Ovary (tissue), 9 donors: Measurements from ENCODE around the gene COL27A1. TPM values are rescaled to one million over a fixed set of nuclear protein-coding genes. Genes with fewer than 3 reads are reported as not detected.

Source experiments
- DNase-seq, 5 donors: peaks; one replicate each; pipeline ENCODE4 v3.0.0-alpha.2; 2019 to 2020
- H3K27ac ChIP-seq, 2 donors: fragments of 200-600 bp; one replicate each; pipeline versions ENCODE4 v1.5.1 to v1.8.0; 2019 to 2022
- H3K27me3 ChIP-seq: fragments of 200-600 bp; one replicate; pipeline ENCODE4 v1.8.0; 2022
- H3K36me3 ChIP-seq: fragments of 200-600 bp; sonication (generic); one replicate; pipeline ENCODE4 v1.5.1; 2019
- H3K4me1 ChIP-seq: one replicate; pipeline ENCODE4 v1.8.1; 2013; ENCODE audit warnings: mild to moderate bottlenecking, moderate library complexity; ENCODE audit not compliant: insufficient read depth
- H3K4me3 ChIP-seq: fragments of 200-600 bp; sonication (generic); one replicate; pipeline ENCODE4 v1.5.1; 2017
- H3K9me3 ChIP-seq, 2 donors: fragments of 200-600 bp in 1 of 2; sonication (generic) in 1 of 2; one replicate each; pipeline versions ENCODE4 v1.5.1 to v1.8.1; 2013 to 2019; ENCODE audit warnings: mild to moderate bottlenecking in 1 of 2, moderate library complexity in 1 of 2
- CTCF ChIP-seq, 3 donors: fragments of 450-650 bp in 2 of 3; fragments of 200-600 bp in 1 of 3; IDR thresholded peaks; one replicate each; pipeline versions ENCODE4 v1.5.1 to v1.8.0; 2016 to 2022; ENCODE audit warnings: antibody characterized with exemption in 3 of 3, mild to moderate bottlenecking in 1 of 3
- EP300 ChIP-seq: sonication (generic); formaldehyde crosslinking; IDR thresholded peaks from one replicate; pipeline ENCODE4 v1.6.1; 2017; ENCODE audit warnings: antibody characterized with exemption
- POLR2A ChIP-seq: fragments of 450-650 bp; IDR thresholded peaks from one replicate; pipeline ENCODE4 v1.6.1; 2017; ENCODE audit warnings: antibody characterized with exemption, mild to moderate bottlenecking, moderate library complexity
- WGBS, 3 donors: extraction: QIAGEN DNeasy Blood & Tissue Kit in 1 of 3; methylation state at CpG; one replicate each; pipeline versions ENCODE4 v1.1.5 to v1.1.7; 2013 to 2017; 5-methylcytosine and 5-hydroxymethylcytosine counted together
- intact Hi-C, 4 donors: fragments of 100-400 bp; cut with DNase I; formaldehyde crosslinking; loops; one replicate each; pipeline versions ENCODE4 v1.11.0 to v1.15.1; 2022 to 2023
- polyA plus RNA-seq, 2 donors: library from polyadenylated mRNA; stranded (reverse); fragments of 200-250 nt in 1 of 2; fragments of 350-450 nt in 1 of 2; fragmentation: Illumina TruSeq in 1 of 2; extraction: RNeasy Lipid Tissue Mini Kit (QIAGEN cat#74804) in 1 of 2; gene quantifications; one replicate each; pipeline ENCODE4 v1.2.3, GENCODE V29; 2013 to 2014
- total RNA-seq, 7 donors: library from RNA; depleted of rRNA in 2 of 7; stranded (reverse); fragments of >200 nt in 2 of 7; fragmentation: NEBNext Ultra II Directional in 3 of 7; extraction: Animal tissue kit (Norgen Biotek cat#: 25700) in 3 of 7; gene quantifications; one replicate each; pipeline versions ENCODE4 v1.1.0 to v1.2.4, GENCODE V29; 2016 to 2023
- donor health status: DM: no; HTN: no; CAD: no; lungs with moderate emphysema.
- donor health status: DM: no; HTN: no; CAD: no.
- donor health status: Bipolar disorder and iron deficiency.
- donor health status: DM: yes; HTN: yes; CAD: no.
- donor health status: DM: no; HTN: no; CAD: no.
- donor health status: DM: yes; HTN: yes; CAD: no.

The COL27A1 gene
- total and polyA plus RNA-seq, 9 donors = 5.2 to 91.2 (median 16.8) TPM

GRCh38 chr9:114198249-114199040, 43.1 kb downstream of the COL27A1 start:
- Histone ChIP-seq H3K9me3 (no peaks in the 10 kb centered on the region), H3K4me3 (no peak overlapping the region), H3K27ac (no peak overlapping the region), H3K27me3 (no peaks in the 10 kb centered on the region), H3K36me3 (no peaks in the 10 kb centered on the region), H3K4me1 (peaks cover 2% of the 10 kb centered on the region)
- no peak for TF ChIP-seq EP300
- TF ChIP-seq POLR2A = no peak
- TF ChIP-seq CTCF (IDR thresholded peaks at IDR 0.05) = no peak
- no peak for DNase-seq
- 60 to 62% (median 60%) methylated on average over 8 of the region's 8 CpGs for WGBS, 3 donors
- intact Hi-C loops = loop anchor here in 1 of 4 donors (10.0 kb wide), 1 partner anchor 56 kb away; no protein-coding TSS in a partner anchor

- no peaks in the 10 kb centered on the region for H3K27me3 ChIP-seq
- WGBS, 3 donors = 30 to 59% (median 33%) methylated on average over 17 of the region's 17 CpGs
- H3K9me3 ChIP-seq = no peaks in the 10 kb centered on the region
- no peak overlapping the region for H3K27ac ChIP-seq
- TF ChIP-seq POLR2A (no peak), CTCF (IDR thresholded peaks at IDR 0.05) (no peak), EP300 (no peak)
- intact Hi-C loops = no loop called here
- DNase-seq = no peak
- no peaks in the 10 kb centered on the region for H3K36me3 ChIP-seq
- H3K4me3 ChIP-seq = no peak overlapping the region
- H3K4me1 ChIP-seq = peaks cover 2% of the 10 kb centered on the region
Measured at GRCh38 chr9:114200721-114201300, 45.5 kb downstream of the COL27A1 start.

- Histone ChIP-seq H3K4me3 (no peak overlapping the region), H3K27me3 (no peaks in the 10 kb centered on the region), H3K36me3 (no peaks in the 10 kb centered on the region), H3K4me1 (peaks cover 5% of the 10 kb centered on the region), H3K9me3 (no peaks in the 10 kb centered on the region), H3K27ac (no peak overlapping the region)
- no peak for DNase-seq
- intact Hi-C loops = no loop called here
- TF ChIP-seq CTCF (IDR thresholded peaks at IDR 0.05) (no peak), EP300 (no peak), POLR2A (no peak)
- WGBS, 3 donors = 91 to 95% (median 94%) methylated on average over 6 of the region's 6 CpGs
Measured at GRCh38 chr9:114202396-114202795, 47.1 kb downstream of the COL27A1 start.

- intact Hi-C loops = no loop called here
- 55 to 74% (median 61%) methylated on average over 4 of the region's 4 CpGs for WGBS, 3 donors
- H3K4me1 ChIP-seq = peaks cover 5% of the 10 kb centered on the region
- DNase-seq = no peak
- no peaks in the 10 kb centered on the region for H3K9me3 ChIP-seq
- H3K27me3 ChIP-seq = no peaks in the 10 kb centered on the region
- H3K27ac ChIP-seq = no peak overlapping the region
- no peak for TF ChIP-seq POLR2A
- TF ChIP-seq EP300 = no peak
- no peak for TF ChIP-seq CTCF (IDR thresholded peaks at IDR 0.05)
- no peaks in the 10 kb centered on the region for H3K36me3 ChIP-seq
- H3K4me3 ChIP-seq = no peak overlapping the region
Measured at GRCh38 chr9:114202849-114203248, 47.5 kb downstream of the COL27A1 start.
